Measurements from ENCODE around the gene OR10H1.
"Not testable (repeated sequence)": the region's sequence is repeated elsewhere in the genome, so short reads cannot be mapped to it uniquely, and the experiment has no call there.

GRCh38 chr19:15782896-15783295 is 32.6 kb downstream of the OR10H1 start:
- not testable (repeated sequence) for TF ChIP-seq CTCF (IDR thresholded peaks at IDR 0.05; ENCODE audit: low read depth, low read length, poor library complexity, severe bottlenecking); EZH2phosphoT487 (IDR thresholded peaks at IDR 0.05; ENCODE audit: borderline replicate concordance, low read length)
